Natural killer cell (primary cell): ENCODE data around the gene BTBD19. TPM values are rescaled to one million over a fixed set of nuclear protein-coding genes. Genes with fewer than 3 reads are reported as not detected.
"Not testable (repeated sequence)": the region's sequence is repeated elsewhere in the genome, so short reads cannot be mapped to it uniquely, and the experiment has no call there.

Experiments
- ATAC-seq, 3 donors: fragments of 150-1000 bp in 2 of 3; fragments of 200-7000 bp in 1 of 3; cut with Tn5 transposase; 1 replicate in 1 of 3; 2 replicates in 2 of 3; pipeline ENCODE4 v1.10.0; 2021; ENCODE audit warnings: mild to moderate bottlenecking in 2 of 3, moderate library complexity in 2 of 3
- DNase-seq, 2 donors: peaks; one replicate each; pipeline versions ENCODE4 v3.0.0 to v3.0.0-alpha.2; 2013 to 2021; ENCODE audit warnings: mixed read lengths in 1 of 2
- H3K27ac ChIP-seq: one replicate; pipeline ENCODE4 v1.5.1; 2013; ENCODE audit warnings: mild to moderate bottlenecking, low read length
- H3K27me3 ChIP-seq: one replicate; pipeline ENCODE4 v1.6.1; 2013; ENCODE audit warnings: low read length; ENCODE audit not compliant: control insufficient read depth, insufficient read depth
- H3K36me3 ChIP-seq: one replicate; pipeline ENCODE4 v1.6.1; 2013; ENCODE audit warnings: low read length; ENCODE audit not compliant: control insufficient read depth, insufficient read depth
- H3K4me1 ChIP-seq: one replicate; pipeline ENCODE4 v1.6.1; 2013; ENCODE audit warnings: low read length; ENCODE audit not compliant: control insufficient read depth, insufficient read depth
- H3K4me3 ChIP-seq: one replicate; pipeline ENCODE4 v1.5.1; 2013; ENCODE audit warnings: low read length
- H3K9me3 ChIP-seq: one replicate; pipeline ENCODE4 v1.6.1; 2013; ENCODE audit warnings: low read length; ENCODE audit not compliant: control insufficient read depth, insufficient read depth
- H3K27ac Mint-ChIP-seq, 2 donors: one replicate each; pipeline ENCODE4 v1.8.0; 2022; ENCODE audit warnings: mild to moderate bottlenecking in 2 of 2, mixed read lengths in 2 of 2, moderate library complexity in 1 of 2
- H3K27me3 Mint-ChIP-seq, 2 donors: one replicate each; pipeline ENCODE4 v1.8.0; 2022; ENCODE audit warnings: low read depth in 2 of 2, mixed read lengths in 2 of 2
- H3K36me3 Mint-ChIP-seq: one replicate; pipeline ENCODE4 v1.8.0; 2022; ENCODE audit warnings: mixed read lengths
- H3K4me1 Mint-ChIP-seq, 2 donors: one replicate each; pipeline ENCODE4 v1.8.0; 2022; ENCODE audit warnings: mixed read lengths in 2 of 2
- H3K4me3 Mint-ChIP-seq: one replicate; pipeline ENCODE4 v1.8.0; 2022; ENCODE audit warnings: mild to moderate bottlenecking, moderate library complexity, mixed read lengths
- H3K9me3 Mint-ChIP-seq, 2 donors: one replicate each; pipeline ENCODE4 v1.8.0; 2022; ENCODE audit warnings: mixed read lengths in 2 of 2
- WGBS: methylation state at CpG from one replicate; pipeline ENCODE4 v1.1.7; 2013; ENCODE audit warnings: missing lambda C conversion rate; ENCODE audit not compliant: insufficient coverage; 5-methylcytosine and 5-hydroxymethylcytosine counted together
- intact Hi-C: fragments of 100-400 bp; cut with micrococcal nuclease; formaldehyde crosslinking; loops from one replicate; pipeline ENCODE4 v1.14.2; 2022
- total RNA-seq, 4 donors: library from RNA; stranded (reverse); fragments of 120-200 nt in 1 of 4; gene quantifications; one replicate each; pipeline versions ENCODE4 v1.2.3 to v1.2.4, GENCODE V29; 2013 to 2022
- TF ChIP-seq, protein P1 (sequence below): fragments of 200-600 bp; IDR thresholded peaks from one replicate; pipeline ENCODE4 v1.8.0; 2022; ENCODE audit warnings: antibody characterized with exemption

Gene BTBD19
- total RNA-seq, 3 donors from 2014 or later (not counting 1 experiment from before 2014, with no cell fraction given), result 4.4 to 5.7 (median 4.9) TPM

DNA sequence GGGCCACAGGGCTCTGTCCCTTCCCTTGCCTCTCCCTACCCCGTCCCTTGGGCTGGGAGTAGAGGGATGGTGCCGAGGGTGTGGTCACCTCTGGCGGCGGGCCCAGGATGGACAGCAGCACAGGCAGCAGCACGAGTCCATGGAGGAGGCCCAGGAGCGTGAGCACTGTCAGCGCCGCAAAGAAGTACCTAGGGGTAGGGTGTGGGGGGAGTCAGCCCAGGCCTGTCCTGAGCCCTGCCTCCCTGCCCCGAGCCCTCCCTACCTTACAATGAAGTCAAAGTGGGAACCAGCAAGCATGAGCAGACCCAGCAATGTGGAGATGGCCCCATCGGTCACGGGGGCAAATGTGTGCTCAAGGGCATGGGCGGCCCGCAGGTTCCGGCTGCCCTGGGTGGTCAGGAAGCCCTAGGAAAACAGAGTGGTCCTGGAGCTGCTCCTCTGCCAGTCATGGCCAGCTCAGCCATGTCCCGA lies 14.7 kb downstream of the BTBD19 start:
- H3K9me3 Mint-ChIP-seq, result no peaks in the 10 kb centered on the region
- WGBS, result 96% methylated on average over 15 of the region's 15 CpGs
- H3K27ac ChIP-seq, result no peak overlapping the region
- intact Hi-C loops, result no loop called here
- no peaks in the 10 kb centered on the region for H3K27me3 ChIP-seq
- no peak overlapping the region for H3K4me3 Mint-ChIP-seq
- TF ChIP-seq, protein P1, sequence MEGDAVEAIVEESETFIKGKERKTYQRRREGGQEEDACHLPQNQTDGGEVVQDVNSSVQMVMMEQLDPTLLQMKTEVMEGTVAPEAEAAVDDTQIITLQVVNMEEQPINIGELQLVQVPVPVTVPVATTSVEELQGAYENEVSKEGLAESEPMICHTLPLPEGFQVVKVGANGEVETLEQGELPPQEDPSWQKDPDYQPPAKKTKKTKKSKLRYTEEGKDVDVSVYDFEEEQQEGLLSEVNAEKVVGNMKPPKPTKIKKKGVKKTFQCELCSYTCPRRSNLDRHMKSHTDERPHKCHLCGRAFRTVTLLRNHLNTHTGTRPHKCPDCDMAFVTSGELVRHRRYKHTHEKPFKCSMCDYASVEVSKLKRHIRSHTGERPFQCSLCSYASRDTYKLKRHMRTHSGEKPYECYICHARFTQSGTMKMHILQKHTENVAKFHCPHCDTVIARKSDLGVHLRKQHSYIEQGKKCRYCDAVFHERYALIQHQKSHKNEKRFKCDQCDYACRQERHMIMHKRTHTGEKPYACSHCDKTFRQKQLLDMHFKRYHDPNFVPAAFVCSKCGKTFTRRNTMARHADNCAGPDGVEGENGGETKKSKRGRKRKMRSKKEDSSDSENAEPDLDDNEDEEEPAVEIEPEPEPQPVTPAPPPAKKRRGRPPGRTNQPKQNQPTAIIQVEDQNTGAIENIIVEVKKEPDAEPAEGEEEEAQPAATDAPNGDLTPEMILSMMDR, result no peak
- H3K36me3 ChIP-seq, result no peaks in the 10 kb centered on the region
- H3K27me3 Mint-ChIP-seq, result peaks cover 0 to 4% of the 10 kb centered on the region in 2 donors
- DNase-seq, result no peak
- H3K4me1 Mint-ChIP-seq, result peaks cover 24 to 35% of the 10 kb centered on the region in 2 donors
- ATAC-seq, result no peak
- no peak overlapping the region for H3K27ac Mint-ChIP-seq
- H3K4me3 ChIP-seq, result no peak overlapping the region
- H3K9me3 ChIP-seq, result no peaks in the 10 kb centered on the region
- H3K4me1 ChIP-seq, result peaks cover 36% of the 10 kb centered on the region
- H3K36me3 Mint-ChIP-seq, result no peaks in the 10 kb centered on the region

DNA sequence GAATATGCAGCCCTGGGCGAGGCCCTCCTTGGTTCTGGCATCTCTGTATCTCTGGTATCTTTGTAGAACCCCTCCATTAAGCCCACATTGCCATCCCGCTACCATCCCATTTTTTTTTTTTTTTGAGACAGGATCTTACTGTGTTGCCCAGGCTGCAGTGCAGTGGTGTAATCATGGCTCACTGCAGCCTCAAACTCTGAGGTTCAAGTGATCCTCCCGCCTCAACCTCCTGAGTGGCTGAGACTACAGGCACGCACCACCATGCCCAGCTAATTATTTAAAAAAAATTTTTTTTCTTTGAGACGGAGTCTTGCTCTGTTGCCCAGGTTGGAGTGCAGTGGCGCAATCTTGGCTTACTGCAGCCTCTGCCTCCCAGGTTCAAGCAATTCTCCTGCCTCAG lies 16.1 kb downstream of the BTBD19 start:
- H3K9me3 Mint-ChIP-seq, H3K36me3 Mint-ChIP-seq, H3K27me3 ChIP-seq, ATAC-seq, H3K27ac Mint-ChIP-seq, H3K4me3 Mint-ChIP-seq, H3K9me3 ChIP-seq, intact Hi-C loops, H3K4me3 ChIP-seq, H3K27me3 Mint-ChIP-seq, DNase-seq, H3K27ac ChIP-seq, H3K36me3 ChIP-seq: not testable (repeated sequence)
- peaks cover 12 to 22% of the 10 kb centered on the region in 2 donors for H3K4me1 Mint-ChIP-seq
- WGBS, result 92% methylated on average over 6 of the region's 6 CpGs
- H3K4me1 ChIP-seq, result peaks cover 25% of the 10 kb centered on the region

DNA sequence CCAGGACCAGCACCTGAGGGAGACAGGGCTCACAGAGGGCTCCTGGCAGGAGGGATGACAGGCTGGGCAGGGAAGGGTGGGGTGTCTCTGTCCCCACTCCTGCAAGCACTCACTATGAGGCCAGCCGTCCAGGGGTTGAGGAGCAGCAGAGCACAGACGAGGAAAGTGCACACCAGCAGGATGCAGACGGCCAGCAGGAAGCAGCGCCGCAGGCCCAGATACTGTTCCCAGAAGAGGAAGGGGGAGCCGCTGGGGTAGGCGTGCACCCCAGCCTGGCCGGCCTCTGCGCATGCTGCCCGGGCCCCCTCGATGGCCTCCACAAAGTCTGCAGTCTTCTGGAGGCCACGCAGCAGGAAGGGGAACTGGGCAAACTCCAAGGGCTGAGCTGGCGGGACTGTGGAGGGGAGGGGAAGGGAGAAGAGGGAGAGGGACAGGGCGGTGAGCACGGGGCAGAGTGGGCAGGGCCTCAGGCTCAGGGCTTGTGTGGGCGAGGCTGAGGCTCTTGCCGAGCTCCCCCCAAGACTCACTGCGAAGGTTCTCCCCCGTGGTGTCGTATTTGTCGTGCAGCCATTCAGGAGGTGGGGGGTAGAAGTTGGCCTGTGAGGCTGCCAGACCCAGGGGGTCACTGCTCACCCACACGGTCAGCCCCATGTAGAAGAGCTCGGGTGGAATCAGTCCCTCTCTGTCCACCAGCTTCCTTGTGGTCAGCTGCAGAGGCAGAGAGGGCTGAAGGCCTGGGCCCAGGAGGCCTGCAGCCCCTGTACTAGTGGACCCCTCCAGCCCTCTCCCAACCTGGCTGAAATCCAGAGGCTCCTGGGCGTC lies 18.3 kb downstream of the BTBD19 start:
- TF ChIP-seq, protein P1, result no peak
- Mint-ChIP-seq H3K27ac (no peak overlapping the region), H3K4me1 (peaks cover 0 to under 1% of the 10 kb centered on the region in 2 donors), H3K4me3 (no peak overlapping the region), H3K36me3 (no peaks in the 10 kb centered on the region), H3K9me3 (no peaks in the 10 kb centered on the region), H3K27me3 (peaks cover 0 to 4% of the 10 kb centered on the region in 2 donors)
- Histone ChIP-seq H3K4me1 (peaks cover 11% of the 10 kb centered on the region), H3K4me3 (no peak overlapping the region), H3K36me3 (no peaks in the 10 kb centered on the region), H3K9me3 (no peaks in the 10 kb centered on the region), H3K27ac (no peak overlapping the region), H3K27me3 (no peaks in the 10 kb centered on the region)
- 34% methylated on average over 24 of the region's 24 CpGs for WGBS
- intact Hi-C loops, result no loop called here
- ATAC-seq (peak in 2 of 3 donors; percentile 26 to 37), DNase-seq (no peak)

DNA sequence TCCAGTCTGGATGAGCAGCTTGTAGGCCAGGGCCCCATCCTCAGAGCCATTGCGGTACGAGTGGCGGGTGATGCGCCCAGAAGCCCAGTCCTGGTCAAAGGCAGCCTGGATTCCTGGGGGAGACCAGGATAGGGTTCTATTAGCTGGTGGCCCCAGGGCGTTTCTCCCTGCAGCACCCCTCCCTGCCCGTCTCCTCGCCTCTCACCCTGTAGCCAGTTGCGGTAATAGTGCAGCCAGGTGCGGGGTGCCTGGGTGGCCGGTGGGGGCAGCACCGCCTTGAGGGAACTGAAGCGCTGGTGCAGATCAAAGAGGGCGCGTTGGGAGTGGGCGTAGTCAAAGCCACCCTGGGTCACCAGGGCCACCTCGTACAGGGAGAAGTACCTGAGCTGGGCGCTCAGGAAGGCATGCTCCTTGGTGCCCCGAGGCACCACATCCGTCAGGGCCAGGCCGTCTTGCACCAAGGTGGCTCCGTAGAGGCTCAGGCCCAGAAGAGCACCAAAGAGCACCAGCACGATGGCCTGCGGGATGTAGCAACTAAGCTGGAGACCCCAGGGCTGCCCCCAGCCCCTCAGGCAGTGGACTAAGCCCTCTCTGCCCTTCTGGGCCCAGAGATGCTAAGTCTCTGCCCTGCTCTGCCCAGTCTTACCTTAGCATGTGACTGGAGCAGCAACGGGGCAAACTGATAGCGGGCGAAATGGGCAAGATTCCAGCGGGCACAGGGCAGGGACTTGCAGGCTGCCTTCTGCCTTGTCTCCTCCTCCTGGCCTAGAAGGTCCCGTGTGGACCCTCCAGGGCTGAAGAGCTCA lies 19.1 kb downstream of the BTBD19 start:
- intact Hi-C loops, result no loop called here
- DNase-seq (no peak), ATAC-seq (no peak)
- no peak overlapping the region for H3K4me3 ChIP-seq
- Mint-ChIP-seq H3K9me3 (no peaks in the 10 kb centered on the region), H3K4me3 (no peak overlapping the region), H3K27me3 (peaks cover 0 to 4% of the 10 kb centered on the region in 2 donors), H3K36me3 (no peaks in the 10 kb centered on the region), H3K27ac (no peak overlapping the region), H3K4me1 (no peaks in the 10 kb centered on the region)
- no peaks in the 10 kb centered on the region for H3K9me3 ChIP-seq
- H3K4me1 ChIP-seq, result peaks cover 11% of the 10 kb centered on the region
- TF ChIP-seq, protein P1, result no peak
- 89% methylated on average over 28 of the region's 28 CpGs for WGBS
- no peak overlapping the region for H3K27ac ChIP-seq
- no peaks in the 10 kb centered on the region for H3K27me3 ChIP-seq
- no peaks in the 10 kb centered on the region for H3K36me3 ChIP-seq
